Measurements from ENCODE around the gene MCTP1.

The MCTP1 gene

DNA sequence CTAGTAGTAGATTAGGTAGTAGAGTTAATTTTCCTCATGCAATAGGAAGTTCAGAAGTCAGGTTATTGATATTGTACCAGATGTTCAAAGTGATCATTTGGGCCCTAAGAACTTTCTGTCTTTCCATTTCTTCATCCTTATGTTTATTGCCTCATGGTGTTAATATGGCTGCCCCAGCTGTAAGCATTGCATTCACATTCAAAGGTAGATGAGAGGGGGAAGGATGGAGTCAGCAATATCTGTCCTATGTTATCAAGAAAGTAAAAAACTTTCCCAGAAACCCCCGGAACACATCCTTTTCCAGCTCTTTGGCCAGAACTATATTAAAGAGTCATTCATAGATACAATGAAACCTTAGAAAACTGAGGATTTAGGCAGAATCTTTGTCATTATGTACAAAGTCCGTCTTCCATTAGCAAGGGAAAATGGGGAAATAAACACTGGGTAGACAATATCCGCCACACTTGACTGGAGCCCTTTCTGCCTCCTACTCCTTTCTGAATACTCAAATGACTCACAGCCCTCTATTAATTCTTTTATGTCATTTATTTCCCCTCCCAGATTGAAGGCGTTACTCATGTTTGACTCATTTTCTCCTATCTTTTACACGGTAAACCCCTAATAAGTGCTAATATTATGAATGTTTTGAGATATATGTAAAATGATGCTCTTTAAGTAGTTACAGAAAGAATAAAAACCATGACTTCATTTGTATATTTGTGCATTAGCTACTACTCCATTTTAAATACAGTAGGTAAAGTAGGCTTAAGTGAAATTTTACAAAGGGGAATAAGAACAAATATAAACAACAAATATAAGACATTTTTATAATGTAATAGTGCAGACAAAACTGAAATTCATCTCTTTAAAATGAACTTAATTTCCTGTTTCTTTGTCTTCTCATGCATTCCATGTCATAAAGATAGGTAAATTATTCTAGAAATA lies 538.8 kb downstream of the MCTP1 start:
- H3K4me1 ChIP-seq (ENCODE audit: control insufficient read depth, insufficient read depth, low read length, poor library complexity, severe bottlenecking): no peaks in the 10 kb centered on the region
- no peak overlapping the region for H3K4me3 ChIP-seq (ENCODE audit: insufficient read depth, low read depth, low read length, poor library complexity, severe bottlenecking)
- DNase-seq: no peak
- H3K27me3 ChIP-seq (replicated peaks; ENCODE audit: control insufficient read depth, insufficient read depth, low read length, poor library complexity, severe bottlenecking): no peaks in the 10 kb centered on the region
- H3K9me3 ChIP-seq (ENCODE audit: control insufficient read depth, low read length): no peaks in the 10 kb centered on the region
- no peak overlapping the region for H3K27ac ChIP-seq (ENCODE audit: insufficient read depth, low read length, poor library complexity, severe bottlenecking)
- no peaks in the 10 kb centered on the region for H3K36me3 ChIP-seq (ENCODE audit: control insufficient read depth, insufficient read depth, low read length)

DNA sequence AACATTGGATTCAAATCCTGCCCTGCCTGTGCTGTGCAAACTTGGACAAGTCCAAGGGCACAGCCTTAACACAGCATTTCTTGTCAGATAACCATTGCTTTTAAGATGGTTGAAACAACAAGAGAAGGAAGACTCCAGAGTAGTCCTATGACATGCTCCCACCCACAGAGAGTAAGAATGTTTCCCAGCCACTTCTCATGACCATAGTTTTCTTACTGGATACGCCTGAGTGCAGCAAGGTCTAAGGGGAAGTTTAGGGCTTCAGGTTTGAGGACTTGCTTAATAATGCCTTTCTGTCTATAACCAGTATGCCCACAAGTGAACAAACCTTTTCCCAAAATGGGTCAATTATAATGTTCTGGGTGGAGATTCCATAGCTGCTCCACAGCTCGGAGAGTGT lies 540.0 kb downstream of the MCTP1 start:
- Histone ChIP-seq H3K27me3 (replicated peaks; ENCODE audit: control insufficient read depth, insufficient read depth, low read length, poor library complexity, severe bottlenecking) (no peaks in the 10 kb centered on the region), H3K36me3 (ENCODE audit: control insufficient read depth, insufficient read depth, low read length) (no peaks in the 10 kb centered on the region), H3K4me1 (ENCODE audit: control insufficient read depth, insufficient read depth, low read length, poor library complexity, severe bottlenecking) (no peaks in the 10 kb centered on the region), H3K4me3 (ENCODE audit: insufficient read depth, low read depth, low read length, poor library complexity, severe bottlenecking) (no peak overlapping the region), H3K9me3 (ENCODE audit: control insufficient read depth, low read length) (no peaks in the 10 kb centered on the region), H3K27ac (ENCODE audit: insufficient read depth, low read length, poor library complexity, severe bottlenecking) (no peak overlapping the region)
- DNase-seq: no peak

- no peak for DNase-seq
- no peaks in the 10 kb centered on the region for H3K9me3 ChIP-seq (ENCODE audit: control insufficient read depth, low read length)
These were observed 542.0 kb downstream of the MCTP1 start for GRCh38 chr5:94742852-94743251.

GRCh38 chr5:94740286-94740685 lies 544.6 kb downstream of the MCTP1 start:
- Histone ChIP-seq H3K9me3 (ENCODE audit: control insufficient read depth, low read length) (no peaks in the 10 kb centered on the region), H3K4me1 (ENCODE audit: control insufficient read depth, insufficient read depth, low read length, poor library complexity, severe bottlenecking) (no peaks in the 10 kb centered on the region), H3K27ac (ENCODE audit: insufficient read depth, low read length, poor library complexity, severe bottlenecking) (no peak overlapping the region), H3K36me3 (ENCODE audit: control insufficient read depth, insufficient read depth, low read length) (no peaks in the 10 kb centered on the region), H3K27me3 (replicated peaks; ENCODE audit: control insufficient read depth, insufficient read depth, low read length, poor library complexity, severe bottlenecking) (no peaks in the 10 kb centered on the region), H3K4me3 (ENCODE audit: insufficient read depth, low read depth, low read length, poor library complexity, severe bottlenecking) (no peak overlapping the region)
- no peak for DNase-seq

More at GRCh38 chr5:94742852-94743251, 542.0 kb downstream of the MCTP1 start:
- no peak overlapping the region for H3K4me3 ChIP-seq (ENCODE audit: insufficient read depth, low read depth, low read length, poor library complexity, severe bottlenecking)
- H3K27ac ChIP-seq (ENCODE audit: insufficient read depth, low read length, poor library complexity, severe bottlenecking): no peak overlapping the region
- no peaks in the 10 kb centered on the region for H3K27me3 ChIP-seq (replicated peaks; ENCODE audit: control insufficient read depth, insufficient read depth, low read length, poor library complexity, severe bottlenecking)
- H3K4me1 ChIP-seq (ENCODE audit: control insufficient read depth, insufficient read depth, low read length, poor library complexity, severe bottlenecking): no peaks in the 10 kb centered on the region
- no peaks in the 10 kb centered on the region for H3K36me3 ChIP-seq (ENCODE audit: control insufficient read depth, insufficient read depth, low read length)

DNA sequence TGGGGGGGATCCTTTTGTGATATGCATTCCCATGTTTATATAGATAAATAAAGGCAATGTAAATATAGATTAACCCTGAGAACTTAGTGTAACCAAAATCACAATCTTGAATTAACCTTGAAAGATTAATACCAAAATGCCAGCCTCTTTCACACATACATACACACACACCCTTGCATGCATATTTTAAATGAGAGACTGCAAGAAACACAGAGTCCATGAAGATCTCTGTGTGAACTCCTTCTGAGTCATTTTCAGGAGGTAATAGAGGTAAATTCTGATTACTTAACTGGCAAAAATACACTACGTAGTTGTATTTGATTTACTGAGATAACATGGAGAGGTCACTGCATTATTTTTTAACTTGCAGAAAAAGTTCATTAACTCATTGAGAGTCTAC lies 548.4 kb downstream of the MCTP1 start:
- H3K4me3 ChIP-seq (ENCODE audit: insufficient read depth, low read depth, low read length, poor library complexity, severe bottlenecking): no peak overlapping the region
- no peaks in the 10 kb centered on the region for H3K36me3 ChIP-seq (ENCODE audit: control insufficient read depth, insufficient read depth, low read length)
- no peaks in the 10 kb centered on the region for H3K4me1 ChIP-seq (ENCODE audit: control insufficient read depth, insufficient read depth, low read length, poor library complexity, severe bottlenecking)
- H3K9me3 ChIP-seq (ENCODE audit: control insufficient read depth, low read length): no peaks in the 10 kb centered on the region
- no peak overlapping the region for H3K27ac ChIP-seq (ENCODE audit: insufficient read depth, low read length, poor library complexity, severe bottlenecking)
- DNase-seq: no peak
- H3K27me3 ChIP-seq (replicated peaks; ENCODE audit: control insufficient read depth, insufficient read depth, low read length, poor library complexity, severe bottlenecking): no peaks in the 10 kb centered on the region

DNA sequence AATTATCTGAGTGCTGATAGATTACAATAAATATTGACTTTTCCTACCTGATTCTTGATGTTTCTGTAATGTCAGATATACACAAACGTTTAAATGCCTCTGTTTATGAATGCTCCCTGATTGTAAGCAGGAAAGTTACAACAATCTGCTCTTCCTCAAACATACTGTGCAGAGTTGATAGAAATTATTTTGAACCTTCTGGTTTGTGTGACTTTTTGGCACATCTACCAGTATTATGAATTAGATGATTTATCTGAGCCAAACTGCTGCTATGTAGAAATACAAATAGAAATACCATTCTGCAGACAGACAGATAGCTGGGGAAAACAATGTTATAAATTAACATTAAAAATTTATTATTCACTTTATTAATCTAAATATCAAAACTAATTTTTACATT lies 553.4 kb downstream of the MCTP1 start:
- no peaks in the 10 kb centered on the region for H3K4me1 ChIP-seq (ENCODE audit: control insufficient read depth, insufficient read depth, low read length, poor library complexity, severe bottlenecking)
- no peaks in the 10 kb centered on the region for H3K27me3 ChIP-seq (replicated peaks; ENCODE audit: control insufficient read depth, insufficient read depth, low read length, poor library complexity, severe bottlenecking)
- no peaks in the 10 kb centered on the region for H3K9me3 ChIP-seq (ENCODE audit: control insufficient read depth, low read length)
- no peak overlapping the region for H3K27ac ChIP-seq (ENCODE audit: insufficient read depth, low read length, poor library complexity, severe bottlenecking)
- H3K4me3 ChIP-seq (ENCODE audit: insufficient read depth, low read depth, low read length, poor library complexity, severe bottlenecking): no peak overlapping the region
- no peaks in the 10 kb centered on the region for H3K36me3 ChIP-seq (ENCODE audit: control insufficient read depth, insufficient read depth, low read length)
- DNase-seq: no peak

DNA sequence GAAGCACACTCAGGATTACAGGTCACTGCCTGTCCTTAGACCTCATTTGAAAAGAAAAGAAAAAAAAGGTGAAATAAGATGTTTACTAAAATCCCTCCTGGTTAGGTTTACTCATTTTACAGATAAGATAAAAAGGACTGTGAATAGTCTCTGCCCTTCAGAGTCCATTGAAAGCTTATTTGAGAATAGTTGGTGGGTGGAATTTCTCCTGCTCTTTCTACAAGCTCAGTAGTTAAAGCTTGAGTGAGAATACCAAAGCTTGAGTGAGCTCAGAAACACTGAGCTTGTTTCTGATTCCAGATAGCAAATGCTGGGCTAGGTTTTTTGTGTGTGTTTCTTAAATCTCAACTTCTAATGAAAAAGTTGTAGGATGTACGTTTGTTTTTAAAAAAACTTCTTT lies 559.8 kb downstream of the MCTP1 start:
- Histone ChIP-seq H3K4me3 (ENCODE audit: insufficient read depth, low read depth, low read length, poor library complexity, severe bottlenecking) (no peak overlapping the region), H3K9me3 (ENCODE audit: control insufficient read depth, low read length) (no peaks in the 10 kb centered on the region), H3K27me3 (replicated peaks; ENCODE audit: control insufficient read depth, insufficient read depth, low read length, poor library complexity, severe bottlenecking) (no peaks in the 10 kb centered on the region), H3K4me1 (ENCODE audit: control insufficient read depth, insufficient read depth, low read length, poor library complexity, severe bottlenecking) (no peaks in the 10 kb centered on the region), H3K36me3 (ENCODE audit: control insufficient read depth, insufficient read depth, low read length) (no peaks in the 10 kb centered on the region), H3K27ac (ENCODE audit: insufficient read depth, low read length, poor library complexity, severe bottlenecking) (no peak overlapping the region)
- no peak for DNase-seq

- DNase-seq: no peak
- no peak overlapping the region for H3K27ac ChIP-seq (ENCODE audit: insufficient read depth, low read length, poor library complexity, severe bottlenecking)
- H3K4me1 ChIP-seq (ENCODE audit: control insufficient read depth, insufficient read depth, low read length, poor library complexity, severe bottlenecking): no peaks in the 10 kb centered on the region
- no peak overlapping the region for H3K4me3 ChIP-seq (ENCODE audit: insufficient read depth, low read depth, low read length, poor library complexity, severe bottlenecking)
- H3K36me3 ChIP-seq (ENCODE audit: control insufficient read depth, insufficient read depth, low read length): no peaks in the 10 kb centered on the region
- H3K27me3 ChIP-seq (replicated peaks; ENCODE audit: control insufficient read depth, insufficient read depth, low read length, poor library complexity, severe bottlenecking): no peaks in the 10 kb centered on the region
- no peaks in the 10 kb centered on the region for H3K9me3 ChIP-seq (ENCODE audit: control insufficient read depth, low read length)
These were observed 569.1 kb downstream of the MCTP1 start for GRCh38 chr5:94715768-94716167.

- Histone ChIP-seq H3K4me1 (ENCODE audit: control insufficient read depth, insufficient read depth, low read length, poor library complexity, severe bottlenecking) (no peaks in the 10 kb centered on the region), H3K27me3 (replicated peaks; ENCODE audit: control insufficient read depth, insufficient read depth, low read length, poor library complexity, severe bottlenecking) (no peaks in the 10 kb centered on the region), H3K27ac (ENCODE audit: insufficient read depth, low read length, poor library complexity, severe bottlenecking) (no peak overlapping the region)
These were observed 573.1 kb downstream of the MCTP1 start for GRCh38 chr5:94711785-94712184.

GRCh38 chr5:94709277-94709676 lies 575.6 kb downstream of the MCTP1 start:
- no peaks in the 10 kb centered on the region for H3K9me3 ChIP-seq (ENCODE audit: control insufficient read depth, low read length)
- H3K27me3 ChIP-seq (replicated peaks; ENCODE audit: control insufficient read depth, insufficient read depth, low read length, poor library complexity, severe bottlenecking): no peaks in the 10 kb centered on the region
- no peaks in the 10 kb centered on the region for H3K36me3 ChIP-seq (ENCODE audit: control insufficient read depth, insufficient read depth, low read length)
- H3K4me1 ChIP-seq (ENCODE audit: control insufficient read depth, insufficient read depth, low read length, poor library complexity, severe bottlenecking): no peaks in the 10 kb centered on the region
- no peak overlapping the region for H3K27ac ChIP-seq (ENCODE audit: insufficient read depth, low read length, poor library complexity, severe bottlenecking)
- H3K4me3 ChIP-seq (ENCODE audit: insufficient read depth, low read depth, low read length, poor library complexity, severe bottlenecking): no peak overlapping the region
- DNase-seq: no peak

More at GRCh38 chr5:94711785-94712184, 573.1 kb downstream of the MCTP1 start:
- no peak for DNase-seq
- Histone ChIP-seq H3K4me3 (ENCODE audit: insufficient read depth, low read depth, low read length, poor library complexity, severe bottlenecking) (no peak overlapping the region), H3K36me3 (ENCODE audit: control insufficient read depth, insufficient read depth, low read length) (no peaks in the 10 kb centered on the region), H3K9me3 (ENCODE audit: control insufficient read depth, low read length) (no peaks in the 10 kb centered on the region)

Data from effector memory CD4-positive, alpha-beta T cell (primary cell).